Loucy (cell line): ENCODE data around the gene NHERF1.

Experiments
- EZH2phosphoT487 ChIP-seq: fragments of 200-600 bp; IDR thresholded peaks from 2 replicates; pipeline ENCODE4 v1.6.1; 2018; ENCODE audit warnings: antibody characterized with exemption, mild to moderate bottlenecking, moderate library complexity, borderline replicate concordance
- TF ChIP-seq, protein P1 (sequence below): fragments of 200-600 bp; sonication (generic); conservative IDR thresholded peaks from 2 replicates; pipeline ENCODE4 v1.5.1; 2014; ENCODE audit warnings: mild to moderate bottlenecking, antibody characterized with exemption, low read length

GRCh38 chr17:74742978-74743545, 5.4 kb upstream of the NHERF1 start:
- TF ChIP-seq, protein P1, sequence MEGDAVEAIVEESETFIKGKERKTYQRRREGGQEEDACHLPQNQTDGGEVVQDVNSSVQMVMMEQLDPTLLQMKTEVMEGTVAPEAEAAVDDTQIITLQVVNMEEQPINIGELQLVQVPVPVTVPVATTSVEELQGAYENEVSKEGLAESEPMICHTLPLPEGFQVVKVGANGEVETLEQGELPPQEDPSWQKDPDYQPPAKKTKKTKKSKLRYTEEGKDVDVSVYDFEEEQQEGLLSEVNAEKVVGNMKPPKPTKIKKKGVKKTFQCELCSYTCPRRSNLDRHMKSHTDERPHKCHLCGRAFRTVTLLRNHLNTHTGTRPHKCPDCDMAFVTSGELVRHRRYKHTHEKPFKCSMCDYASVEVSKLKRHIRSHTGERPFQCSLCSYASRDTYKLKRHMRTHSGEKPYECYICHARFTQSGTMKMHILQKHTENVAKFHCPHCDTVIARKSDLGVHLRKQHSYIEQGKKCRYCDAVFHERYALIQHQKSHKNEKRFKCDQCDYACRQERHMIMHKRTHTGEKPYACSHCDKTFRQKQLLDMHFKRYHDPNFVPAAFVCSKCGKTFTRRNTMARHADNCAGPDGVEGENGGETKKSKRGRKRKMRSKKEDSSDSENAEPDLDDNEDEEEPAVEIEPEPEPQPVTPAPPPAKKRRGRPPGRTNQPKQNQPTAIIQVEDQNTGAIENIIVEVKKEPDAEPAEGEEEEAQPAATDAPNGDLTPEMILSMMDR, result no peak
- no peak for TF ChIP-seq EZH2phosphoT487
